Activated CD8-positive, alpha-beta T cell treated with anti-CD3 and anti-CD28 coated beads, Interleukin-2, amount 10 ng/mL, durations not matched to agents 7 days and 5 days (primary cell): Measurements from ENCODE around the gene CDH26. TPM values are rescaled to one million over a fixed set of nuclear protein-coding genes. Genes with fewer than 3 reads are reported as not detected.

Source experiments
- ATAC-seq: fragments of 150-1000 bp; cut with Tn5 transposase; one replicate; pipeline ENCODE4 v1.10.0; 2021; ENCODE audit warnings: moderate library complexity
- CTCF ChIA-PET: fragments of 350-600 bp; sonication (Branson Sonifier 250); formaldehyde crosslinking; loops from one replicate; lab custom pipeline; 2021; ENCODE audit warnings: antibody characterized with exemption; lab: Charles Lee
- POLR2A ChIA-PET: fragments of 350-600 bp; sonication (Branson Sonifier 250); formaldehyde crosslinking; loops from one replicate; lab custom pipeline; 2021; ENCODE audit warnings: antibody characterized with exemption; lab: Charles Lee
- DNase-seq: peaks from one replicate; pipeline ENCODE4 v3.0.0-alpha.2; 2020
- H3K27ac Mint-ChIP-seq: one replicate; pipeline ENCODE4 v1.8.0; 2021; ENCODE audit warnings: mild to moderate bottlenecking, mixed read lengths
- H3K27me3 Mint-ChIP-seq: one replicate; pipeline ENCODE4 v1.8.0; 2021; ENCODE audit warnings: low read depth, mixed read lengths
- H3K36me3 Mint-ChIP-seq: one replicate; pipeline ENCODE4 v1.8.0; 2021; ENCODE audit warnings: low read depth, mixed read lengths
- H3K4me1 Mint-ChIP-seq: one replicate; pipeline ENCODE4 v1.8.0; 2021; ENCODE audit warnings: low read depth, mixed read lengths
- H3K4me3 Mint-ChIP-seq: one replicate; pipeline ENCODE4 v1.8.0; 2021; ENCODE audit warnings: mild to moderate bottlenecking, mixed read lengths
- H3K9me3 Mint-ChIP-seq: one replicate; pipeline ENCODE4 v1.8.0; 2022; ENCODE audit warnings: mixed read lengths; ENCODE audit not compliant: insufficient read depth
- total RNA-seq, 2 experiments: library from RNA; stranded (reverse); gene quantifications; one replicate each; pipeline ENCODE4 v1.2.3, GENCODE V29; 2021

CDH26 gene
- total RNA-seq, 2 experiments from 2014 or later: 0.26 to 0.34 TPM

GRCh38 chr20:60060593-60060992 lies 102.4 kb downstream of the CDH26 start:
- Mint-ChIP-seq H3K9me3 (no peaks in the 10 kb centered on the region), H3K27me3 (no peaks in the 10 kb centered on the region), H3K27ac (no peak overlapping the region), H3K4me1 (peaks cover 53% of the 10 kb centered on the region), H3K4me3 (no peak overlapping the region), H3K36me3 (peaks cover 6% of the 10 kb centered on the region)
- ChIA-PET CTCF (no interaction called here), POLR2A (no interaction called here)
- ATAC-seq (no peak), DNase-seq (no peak)

- H3K9me3 Mint-ChIP-seq: no peaks in the 10 kb centered on the region
- H3K27me3 Mint-ChIP-seq: no peaks in the 10 kb centered on the region
- H3K27ac Mint-ChIP-seq: no peak overlapping the region
- DNase-seq: no peak
- peaks cover 11% of the 10 kb centered on the region for H3K36me3 Mint-ChIP-seq
- H3K4me3 Mint-ChIP-seq: no peak overlapping the region
- CTCF ChIA-PET: no interaction called here
- no peak for ATAC-seq
- peaks cover 33% of the 10 kb centered on the region for H3K4me1 Mint-ChIP-seq
- POLR2A ChIA-PET: no interaction called here
Measured at GRCh38 chr20:60062431-60063047, 104.3 kb downstream of the CDH26 start.

- H3K27ac Mint-ChIP-seq: no peak overlapping the region
- DNase-seq (no peak), ATAC-seq (no peak)
- peaks cover 11% of the 10 kb centered on the region for H3K36me3 Mint-ChIP-seq
- no peaks in the 10 kb centered on the region for H3K9me3 Mint-ChIP-seq
- H3K27me3 Mint-ChIP-seq: no peaks in the 10 kb centered on the region
- ChIA-PET POLR2A (no interaction called here), CTCF (no interaction called here)
- no peak overlapping the region for H3K4me3 Mint-ChIP-seq
- H3K4me1 Mint-ChIP-seq: peaks cover 28% of the 10 kb centered on the region
Measured at GRCh38 chr20:60063048-60063451, 104.8 kb downstream of the CDH26 start.

- DNase-seq (no peak), ATAC-seq (no peak)
- Mint-ChIP-seq H3K9me3 (no peaks in the 10 kb centered on the region), H3K4me1 (peaks cover 20% of the 10 kb centered on the region), H3K4me3 (no peak overlapping the region), H3K27ac (peak overlapping the region; percentile 39), H3K36me3 (peaks cover 11% of the 10 kb centered on the region), H3K27me3 (no peaks in the 10 kb centered on the region)
- ChIA-PET POLR2A (no interaction called here), CTCF (no interaction called here)
Measured at GRCh38 chr20:60063739-60064380, 105.6 kb downstream of the CDH26 start.

Other genes with a start within 250 kb of the CDH26 start
- 1 to 10 TPM; 6.5 to 6.6 TPM for gene SYCP2, start 24.8 kb upstream of the CDH26 start, total RNA-seq
- gene PPP1R3D, start 18.1 kb upstream of the CDH26 start, total RNA-seq: 1 to 10 TPM; 6.7 TPM
- 10 to 100 TPM; 27.0 to 32.5 TPM for gene FAM217B, start 18.0 kb upstream of the CDH26 start, total RNA-seq